ENCODE results near the gene MSX1. TPM values are rescaled to one million over a fixed set of nuclear protein-coding genes. Genes with fewer than 3 reads are reported as not detected.

Gene MSX1
- total RNA-seq, 1 donor from 2014 or later: 2.2 TPM

GRCh38 chr4:4824232-4824631, 35.2 kb upstream of the MSX1 start:
- H3K27ac Mint-ChIP-seq (ENCODE audit: unreplicated experiment): no peak overlapping the region
- H3K27me3 Mint-ChIP-seq (ENCODE audit: low read depth): peaks cover 9% of the 10 kb centered on the region
- peaks cover 29% of the 10 kb centered on the region for H3K4me1 Mint-ChIP-seq
- peaks cover 15% of the 10 kb centered on the region for H3K9me3 Mint-ChIP-seq
- DNase-seq (ENCODE audit: low read depth, low spot score): no peak
- H3K4me3 Mint-ChIP-seq: no peak overlapping the region
- TF ChIP-seq CTCF (conservative IDR thresholded peaks at IDR 0.05): no peak
- H3K36me3 Mint-ChIP-seq (ENCODE audit: low read depth): peaks cover 13% of the 10 kb centered on the region

- peaks cover 15% of the 10 kb centered on the region for H3K9me3 Mint-ChIP-seq
- DNase-seq (ENCODE audit: low read depth, low spot score): no peak
- peaks cover 13% of the 10 kb centered on the region for H3K36me3 Mint-ChIP-seq (ENCODE audit: low read depth)
- no peak overlapping the region for H3K27ac Mint-ChIP-seq (ENCODE audit: unreplicated experiment)
- TF ChIP-seq CTCF (conservative IDR thresholded peaks at IDR 0.05): no peak
- H3K4me3 Mint-ChIP-seq: no peak overlapping the region
- H3K4me1 Mint-ChIP-seq: peaks cover 17% of the 10 kb centered on the region
- H3K27me3 Mint-ChIP-seq (ENCODE audit: low read depth): peaks cover 13% of the 10 kb centered on the region
Observed at GRCh38 chr4:4825431-4825830, 34.0 kb upstream of the MSX1 start.

- Mint-ChIP-seq H3K27ac (ENCODE audit: unreplicated experiment) (no peak overlapping the region), H3K27me3 (ENCODE audit: low read depth) (peaks cover 15% of the 10 kb centered on the region), H3K9me3 (peaks cover 6% of the 10 kb centered on the region), H3K4me3 (no peak overlapping the region), H3K36me3 (ENCODE audit: low read depth) (peaks cover 3% of the 10 kb centered on the region), H3K4me1 (peaks cover 3% of the 10 kb centered on the region)
- TF ChIP-seq CTCF (conservative IDR thresholded peaks at IDR 0.05): no peak
- no peak for DNase-seq (ENCODE audit: low read depth, low spot score)
Observed at GRCh38 chr4:4829837-4830236, 29.6 kb upstream of the MSX1 start.

- no peak for DNase-seq (ENCODE audit: low read depth, low spot score)
- Mint-ChIP-seq H3K4me1 (peaks cover 3% of the 10 kb centered on the region), H3K4me3 (no peak overlapping the region), H3K27ac (ENCODE audit: unreplicated experiment) (no peak overlapping the region), H3K36me3 (ENCODE audit: low read depth) (no peaks in the 10 kb centered on the region), H3K27me3 (ENCODE audit: low read depth) (peaks cover 12% of the 10 kb centered on the region), H3K9me3 (peaks cover 2% of the 10 kb centered on the region)
- TF ChIP-seq CTCF (conservative IDR thresholded peaks at IDR 0.05): no peak
Observed at GRCh38 chr4:4831266-4831665, 28.2 kb upstream of the MSX1 start.

GRCh38 chr4:4831825-4832224, 27.6 kb upstream of the MSX1 start:
- peaks cover 15% of the 10 kb centered on the region for H3K27me3 Mint-ChIP-seq (ENCODE audit: low read depth)
- DNase-seq (ENCODE audit: low read depth, low spot score): no peak
- peaks cover 3% of the 10 kb centered on the region for H3K4me1 Mint-ChIP-seq
- no peak for TF ChIP-seq CTCF (conservative IDR thresholded peaks at IDR 0.05)
- no peak overlapping the region for H3K27ac Mint-ChIP-seq (ENCODE audit: unreplicated experiment)
- H3K4me3 Mint-ChIP-seq: no peak overlapping the region
- no peaks in the 10 kb centered on the region for H3K36me3 Mint-ChIP-seq (ENCODE audit: low read depth)
- H3K9me3 Mint-ChIP-seq: peaks cover 2% of the 10 kb centered on the region

- no peaks in the 10 kb centered on the region for H3K36me3 Mint-ChIP-seq (ENCODE audit: low read depth)
- peaks cover 2% of the 10 kb centered on the region for H3K9me3 Mint-ChIP-seq
- no peak overlapping the region for H3K27ac Mint-ChIP-seq (ENCODE audit: unreplicated experiment)
- peaks cover 36% of the 10 kb centered on the region for H3K27me3 Mint-ChIP-seq (ENCODE audit: low read depth)
- no peak for TF ChIP-seq CTCF (conservative IDR thresholded peaks at IDR 0.05)
- no peak for DNase-seq (ENCODE audit: low read depth, low spot score)
- H3K4me3 Mint-ChIP-seq: no peak overlapping the region
- peaks cover 17% of the 10 kb centered on the region for H3K4me1 Mint-ChIP-seq
Observed at GRCh38 chr4:4836044-4836443, 23.4 kb upstream of the MSX1 start.
